Breast epithelium (tissue), 4 donors: ENCODE measurements around the gene SLC29A4. TPM values are rescaled to one million over a fixed set of nuclear protein-coding genes. Genes with fewer than 3 reads are reported as not detected.

Experiments
- DNase-seq, 2 donors: peaks; one replicate each; pipeline ENCODE4 v3.0.0-alpha.2; 2019; ENCODE audit warnings: low spot score in 2 of 2
- H3K27ac ChIP-seq, 2 donors: fragments of 200-600 bp; sonication (generic) in 1 of 2; one replicate each; pipeline ENCODE4 v1.5.1; 2016 to 2019; ENCODE audit warnings: mild to moderate bottlenecking in 1 of 2
- H3K27me3 ChIP-seq, 2 donors: fragments of 200-600 bp; sonication (generic) in 1 of 2; one replicate each; pipeline versions ENCODE4 v1.5.1 to v1.6.0; 2017 to 2019; ENCODE audit warnings: control low read depth in 1 of 2, mild to moderate bottlenecking in 1 of 2
- H3K36me3 ChIP-seq: fragments of 200-600 bp; one replicate; pipeline ENCODE4 v1.5.1; 2019
- H3K4me1 ChIP-seq, 2 donors: fragments of 200-600 bp; sonication (generic); one replicate each; pipeline ENCODE4 v1.5.1; 2016 to 2019; ENCODE audit warnings: control low read depth in 1 of 2
- H3K4me3 ChIP-seq, 3 donors: fragments of 200-600 bp; sonication (generic); 1 replicate in 2 of 3; 2 replicates in 1 of 3; pipeline ENCODE4 v1.5.1; 2016 to 2019; ENCODE audit warnings: mild to moderate bottlenecking in 3 of 3, moderate library complexity in 2 of 3
- H3K9me3 ChIP-seq, 2 donors: fragments of 200-600 bp; sonication (generic) in 1 of 2; one replicate each; pipeline ENCODE4 v1.5.1; 2016 to 2019; ENCODE audit warnings: control low read depth in 1 of 2
- CTCF ChIP-seq, 3 donors: fragments of 450-650 bp; IDR thresholded peaks; one replicate each; pipeline ENCODE4 v1.5.1; 2016 to 2017; ENCODE audit warnings: antibody characterized with exemption in 3 of 3, mild to moderate bottlenecking in 3 of 3, moderate library complexity in 3 of 3
- POLR2A ChIP-seq: fragments of 450-650 bp; IDR thresholded peaks from one replicate; pipeline ENCODE4 v1.6.1; 2016; ENCODE audit warnings: antibody characterized with exemption, mild to moderate bottlenecking, moderate library complexity
- POLR2AphosphoS5 ChIP-seq, 3 donors: sonication (generic); formaldehyde crosslinking; IDR thresholded peaks; one replicate each; pipeline ENCODE4 v1.6.1; 2017; ENCODE audit warnings: antibody characterized with exemption in 3 of 3
- intact Hi-C: fragments of 100-400 bp; cut with DNase I; formaldehyde crosslinking; loops from one replicate; pipeline ENCODE4 v1.15.1; 2023; ENCODE audit warnings: low total_unique reads
- total RNA-seq, 3 donors: library from RNA; depleted of rRNA; stranded (reverse); fragments of >200 nt; gene quantifications; one replicate each; pipeline ENCODE4 v1.1.0, GENCODE V29; 2016

Gene SLC29A4
- total RNA-seq, 3 donors from 2014 or later: 1.3 to 13.8 (median 2.3) TPM

- peaks cover 18% of the 10 kb centered on the region for H3K36me3 ChIP-seq
- H3K9me3 ChIP-seq: peaks cover 6 to 9% of the 10 kb centered on the region in 2 donors
- peaks cover 0 to 5% of the 10 kb centered on the region in 2 donors for H3K4me1 ChIP-seq
- intact Hi-C loops: no loop called here
- H3K27me3 ChIP-seq: no peaks in the 10 kb centered on the region
- peak overlapping the region in 1 of 2 donors; percentile 19 for H3K27ac ChIP-seq
- DNase-seq: no peak
- TF ChIP-seq POLR2A (no peak), POLR2AphosphoS5 (IDR thresholded peaks at IDR 0.05) (no peak), CTCF (IDR thresholded peaks at IDR 0.05) (no peak)
- H3K4me3 ChIP-seq: no peak overlapping the region
Observed at GRCh38 chr7:5349005-5349380, 66.2 kb downstream of the SLC29A4 start.

- Histone ChIP-seq H3K36me3 (peaks cover 12% of the 10 kb centered on the region), H3K27ac (peak overlapping the region in 1 of 2 donors; percentile 4), H3K27me3 (no peaks in the 10 kb centered on the region), H3K4me1 (peaks cover 0 to 10% of the 10 kb centered on the region in 2 donors), H3K4me3 (no peak overlapping the region), H3K9me3 (peaks cover 0 to 2% of the 10 kb centered on the region in 2 donors)
- TF ChIP-seq POLR2AphosphoS5 (IDR thresholded peaks at IDR 0.05): no peak
- no peak for TF ChIP-seq POLR2A
- TF ChIP-seq CTCF (IDR thresholded peaks at IDR 0.05): no peak
- intact Hi-C loops: no loop called here
- no peak for DNase-seq
Observed at GRCh38 chr7:5349437-5350173, 66.9 kb downstream of the SLC29A4 start.

GRCh38 chr7:5350174-5350463, 67.4 kb downstream of the SLC29A4 start:
- Histone ChIP-seq H3K36me3 (peaks cover 7% of the 10 kb centered on the region), H3K9me3 (no peaks in the 10 kb centered on the region), H3K4me3 (no peak overlapping the region), H3K27me3 (no peaks in the 10 kb centered on the region), H3K27ac (peak overlapping the region in 1 of 2 donors; percentile 4), H3K4me1 (peaks cover 4 to 13% of the 10 kb centered on the region in 2 donors)
- no peak for DNase-seq
- intact Hi-C loops: no loop called here
- TF ChIP-seq POLR2A (no peak), CTCF (IDR thresholded peaks at IDR 0.05) (no peak), POLR2AphosphoS5 (IDR thresholded peaks at IDR 0.05) (no peak)

GRCh38 chr7:5350600-5351385, 68.0 kb downstream of the SLC29A4 start:
- H3K4me1 ChIP-seq: peaks cover 7 to 16% of the 10 kb centered on the region in 2 donors
- H3K36me3 ChIP-seq: no peaks in the 10 kb centered on the region
- H3K9me3 ChIP-seq: no peaks in the 10 kb centered on the region
- DNase-seq: no peak
- H3K27ac ChIP-seq: peak overlapping the region in 1 of 2 donors; percentile 43
- H3K27me3 ChIP-seq: no peaks in the 10 kb centered on the region
- intact Hi-C loops: no loop called here
- H3K4me3 ChIP-seq: peak overlapping the region in 1 of 3 donors; percentile 22
- TF ChIP-seq CTCF (IDR thresholded peaks at IDR 0.05) (no peak), POLR2AphosphoS5 (IDR thresholded peaks at IDR 0.05) (no peak), POLR2A (no peak)
